Stomach (tissue), 4 donors: ENCODE results near the gene ADAMTS15.

ENCODE experiments used
- POLR2A ChIP-seq, 4 donors: fragments of 450-650 bp; IDR thresholded peaks; one replicate each; pipeline ENCODE4 v1.6.1; 2016; ENCODE audit warnings: antibody characterized with exemption in 4 of 4, control low read depth in 2 of 4, mild to moderate bottlenecking in 1 of 4, moderate library complexity in 1 of 4
- TF ChIP-seq, protein P1 (sequence below), 7 experiments: fragments of 450-650 bp in 4 of 7; fragments of 200-600 bp in 3 of 7; sonication (generic) in 3 of 7; IDR thresholded peaks; one replicate each; pipeline ENCODE4 v1.5.1; 2016 to 2019; ENCODE audit warnings: antibody characterized with exemption in 7 of 7, control low read depth in 2 of 7, mild to moderate bottlenecking in 1 of 7

DNA sequence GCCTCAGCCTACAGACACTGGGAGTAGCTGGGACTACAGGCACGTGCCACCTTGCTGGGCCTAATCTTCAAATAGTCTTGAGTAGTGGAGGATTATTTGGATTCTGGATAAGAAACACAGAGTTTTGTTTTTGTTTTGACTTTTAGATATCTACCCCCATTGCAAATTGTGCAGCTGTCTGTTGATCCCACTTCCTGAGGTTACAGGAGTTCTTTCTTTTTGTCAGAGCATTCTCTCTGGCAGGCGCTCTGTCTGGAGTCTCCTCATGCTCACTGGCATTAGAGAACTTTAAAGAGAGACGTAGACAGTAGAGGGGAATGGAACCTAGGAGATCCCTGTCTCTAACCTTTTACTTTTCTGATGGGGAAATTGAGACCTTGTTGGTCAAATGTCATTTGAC is 12.3 kb upstream of the ADAMTS15 start:
- TF ChIP-seq, protein P1, sequence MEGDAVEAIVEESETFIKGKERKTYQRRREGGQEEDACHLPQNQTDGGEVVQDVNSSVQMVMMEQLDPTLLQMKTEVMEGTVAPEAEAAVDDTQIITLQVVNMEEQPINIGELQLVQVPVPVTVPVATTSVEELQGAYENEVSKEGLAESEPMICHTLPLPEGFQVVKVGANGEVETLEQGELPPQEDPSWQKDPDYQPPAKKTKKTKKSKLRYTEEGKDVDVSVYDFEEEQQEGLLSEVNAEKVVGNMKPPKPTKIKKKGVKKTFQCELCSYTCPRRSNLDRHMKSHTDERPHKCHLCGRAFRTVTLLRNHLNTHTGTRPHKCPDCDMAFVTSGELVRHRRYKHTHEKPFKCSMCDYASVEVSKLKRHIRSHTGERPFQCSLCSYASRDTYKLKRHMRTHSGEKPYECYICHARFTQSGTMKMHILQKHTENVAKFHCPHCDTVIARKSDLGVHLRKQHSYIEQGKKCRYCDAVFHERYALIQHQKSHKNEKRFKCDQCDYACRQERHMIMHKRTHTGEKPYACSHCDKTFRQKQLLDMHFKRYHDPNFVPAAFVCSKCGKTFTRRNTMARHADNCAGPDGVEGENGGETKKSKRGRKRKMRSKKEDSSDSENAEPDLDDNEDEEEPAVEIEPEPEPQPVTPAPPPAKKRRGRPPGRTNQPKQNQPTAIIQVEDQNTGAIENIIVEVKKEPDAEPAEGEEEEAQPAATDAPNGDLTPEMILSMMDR (IDR thresholded peaks at IDR 0.05), result no peak
- TF ChIP-seq POLR2A (IDR thresholded peaks at IDR 0.05), result no peak
